KMS-11 (cell line): ENCODE measurements around the gene LRP2BP.
"Not testable (repeated sequence)": the region's sequence is repeated elsewhere in the genome, so short reads cannot be mapped to it uniquely, and the experiment has no call there.

Source experiments
- H2AFZ ChIP-seq: fragments of 200-600 bp; sonication (generic); 2 replicates; pipeline ENCODE4 v1.6.1; 2016; ENCODE audit warnings: antibody characterized with exemption, mixed run types, low read depth
- H3K27ac ChIP-seq: fragments of 200-600 bp; sonication (generic); 2 replicates; pipeline ENCODE4 v1.6.1; 2016; ENCODE audit warnings: mild to moderate bottlenecking, mixed run types
- H3K27me3 ChIP-seq: fragments of 200-600 bp; sonication (generic); 2 replicates; pipeline ENCODE4 v1.6.1; 2017; ENCODE audit warnings: mild to moderate bottlenecking, low read depth, mixed run types, moderate library complexity; ENCODE audit not compliant: insufficient read depth
- H3K36me3 ChIP-seq: fragments of 200-600 bp; sonication (generic); 2 replicates; pipeline ENCODE4 v1.6.1; 2017; ENCODE audit warnings: mild to moderate bottlenecking, mixed run types; ENCODE audit not compliant: insufficient read depth
- H3K4me1 ChIP-seq: fragments of 200-600 bp; sonication (generic); 2 replicates; pipeline ENCODE4 v1.6.1; 2016; ENCODE audit warnings: mild to moderate bottlenecking, low read depth, mixed run types; ENCODE audit not compliant: poor library complexity, severe bottlenecking
- H3K4me2 ChIP-seq: fragments of 200-600 bp; sonication (generic); 2 replicates; pipeline ENCODE4 v1.7.0; 2016; ENCODE audit warnings: mild to moderate bottlenecking, mixed run types
- H3K4me3 ChIP-seq: fragments of 200-600 bp; sonication (generic); IDR thresholded peaks from 2 replicates; pipeline ENCODE4 v1.6.1; 2017; ENCODE audit warnings: low read depth, low read length, mixed read lengths; ENCODE audit not compliant: insufficient read depth
- H3K79me2 ChIP-seq: fragments of 200-600 bp; sonication (generic); 2 replicates; pipeline ENCODE4 v1.6.1; 2016; ENCODE audit warnings: low read depth, mixed run types; ENCODE audit not compliant: insufficient read depth
- H3K9ac ChIP-seq: fragments of 200-600 bp; sonication (generic); 2 replicates; pipeline ENCODE4 v1.6.1; 2016; ENCODE audit warnings: mild to moderate bottlenecking, mixed run types
- H4K20me1 ChIP-seq: fragments of 200-600 bp; sonication (generic); 2 replicates; pipeline ENCODE4 v1.6.1; 2016; ENCODE audit warnings: mild to moderate bottlenecking, mixed run types; ENCODE audit not compliant: insufficient read depth
- CTCF ChIP-seq: fragments of 200-600 bp; sonication (generic); conservative IDR thresholded peaks from 2 replicates; pipeline ENCODE4 v1.6.1; 2017; ENCODE audit warnings: low read depth, mild to moderate bottlenecking, antibody characterized with exemption, low read length, moderate library complexity, mixed read lengths

The LRP2BP gene

GRCh38 chr4:185332575-185333464, 62.9 kb downstream of the LRP2BP start:
- Histone ChIP-seq H3K79me2 (no peaks in the 10 kb centered on the region), H3K4me2 (peak overlapping the region; percentile 76), H2AFZ (no peak overlapping the region), H3K27ac (peak overlapping the region; percentile 70), H4K20me1 (no peaks in the 10 kb centered on the region), H3K4me3 (no peak overlapping the region), H3K27me3 (no peaks in the 10 kb centered on the region), H3K4me1 (peaks cover 65% of the 10 kb centered on the region), H3K36me3 (no peaks in the 10 kb centered on the region), H3K9ac (no peak overlapping the region; the same call in 1 of the 2 replicates)
- TF ChIP-seq CTCF, result no peak

GRCh38 chr4:185329879-185330510, 65.7 kb downstream of the LRP2BP start:
- not testable (repeated sequence) for H2AFZ ChIP-seq, H3K79me2 ChIP-seq, H3K9ac ChIP-seq, H3K36me3 ChIP-seq, H3K4me2 ChIP-seq, H4K20me1 ChIP-seq, H3K4me3 ChIP-seq, H3K27ac ChIP-seq, H3K27me3 ChIP-seq
- peaks cover 46% of the 10 kb centered on the region for H3K4me1 ChIP-seq

- Histone ChIP-seq H2AFZ (no peak overlapping the region), H3K4me3 (no peak overlapping the region), H3K4me2 (no peak overlapping the region), H3K4me1 (peaks cover 32% of the 10 kb centered on the region), H3K27ac (no peak overlapping the region), H3K9ac (no peak overlapping the region), H4K20me1 (no peaks in the 10 kb centered on the region), H3K27me3 (no peaks in the 10 kb centered on the region), H3K36me3 (no peaks in the 10 kb centered on the region), H3K79me2 (no peaks in the 10 kb centered on the region)
- no peak for TF ChIP-seq CTCF
These were observed 67.1 kb downstream of the LRP2BP start for GRCh38 chr4:185328586-185328985.

- H3K27me3 ChIP-seq, H3K79me2 ChIP-seq, H3K27ac ChIP-seq, H4K20me1 ChIP-seq, H3K4me3 ChIP-seq, H3K4me1 ChIP-seq, H3K36me3 ChIP-seq, H2AFZ ChIP-seq, H3K9ac ChIP-seq, H3K4me2 ChIP-seq: not testable (repeated sequence)
These were observed 70.0 kb downstream of the LRP2BP start for GRCh38 chr4:185325721-185326120.

GRCh38 chr4:185324361-185324760, 71.4 kb downstream of the LRP2BP start:
- not testable (repeated sequence) for H3K4me2 ChIP-seq, H2AFZ ChIP-seq, H3K79me2 ChIP-seq, H3K4me1 ChIP-seq, H3K36me3 ChIP-seq, H4K20me1 ChIP-seq, H3K4me3 ChIP-seq, H3K27me3 ChIP-seq, H3K27ac ChIP-seq, H3K9ac ChIP-seq
